Suppressor macrophage treated with lipopolysaccharide for 4 hours (primary cell): Measurements from ENCODE around the gene FBXL16.
"Not testable (repeated sequence)": the region's sequence is repeated elsewhere in the genome, so short reads cannot be mapped to it uniquely, and the experiment has no call there.

Experiments
- DNase-seq: peaks from one replicate; pipeline ENCODE4 v3.0.0-alpha.2; 2020

FBXL16 gene

GRCh38 chr16:705431-706188, at the start of gene FBXL16:
Gene FBXL16 (minus strand): TSS chr16:705801. CDS start chr16:697405, 8,396 bp downstream.
- DNase-seq, result no peak

- peak; percentile 73 for DNase-seq
Observed at GRCh38 chr16:754656-755055, 49.1 kb upstream of the FBXL16 start.

- not testable (repeated sequence) for DNase-seq
Observed at GRCh38 chr16:754121-754607, 48.6 kb upstream of the FBXL16 start.

GRCh38 chr16:752007-752312, 46.4 kb upstream of the FBXL16 start:
- no peak for DNase-seq

- DNase-seq, result no peak
Observed at GRCh38 chr16:751152-752006, 45.8 kb upstream of the FBXL16 start.

- DNase-seq, result no peak
Observed at GRCh38 chr16:750485-750884, 44.9 kb upstream of the FBXL16 start.

- no peak for DNase-seq
Observed at GRCh38 chr16:749010-749409, 43.4 kb upstream of the FBXL16 start.

GRCh38 chr16:747978-748746, 42.6 kb upstream of the FBXL16 start:
- DNase-seq, result no peak

- no peak for DNase-seq
Observed at GRCh38 chr16:746637-747036, 41.0 kb upstream of the FBXL16 start.

- DNase-seq, result no peak
Observed at GRCh38 chr16:745739-746138, 40.1 kb upstream of the FBXL16 start.

GRCh38 chr16:743794-744500, 38.3 kb upstream of the FBXL16 start:
- no peak for DNase-seq

- DNase-seq, result not testable (repeated sequence)
Observed at GRCh38 chr16:742894-743293, 37.3 kb upstream of the FBXL16 start.

- DNase-seq, result no peak
Observed at GRCh38 chr16:741986-742629, 36.5 kb upstream of the FBXL16 start.

GRCh38 chr16:740764-741505, 35.3 kb upstream of the FBXL16 start, which contains the start of gene CIAO3:
Gene CIAO3 (minus strand): TSS chr16:740997. CDS start chr16:740985, 12 bp downstream.
- DNase-seq, result peak; percentile 94

- DNase-seq, result no peak
Observed at GRCh38 chr16:740459-740763, 34.8 kb upstream of the FBXL16 start.

GRCh38 chr16:739560-740458, 34.2 kb upstream of the FBXL16 start:
- no peak for DNase-seq

GRCh38 chr16:736936-737481, 31.4 kb upstream of the FBXL16 start:
- DNase-seq, result no peak

GRCh38 chr16:735982-736453, 30.4 kb upstream of the FBXL16 start:
- DNase-seq, result no peak

- DNase-seq, result no peak
Observed at GRCh38 chr16:734981-735881, 29.6 kb upstream of the FBXL16 start.
